ENCODE data around the gene MAB21L4.

The MAB21L4 gene

DNA sequence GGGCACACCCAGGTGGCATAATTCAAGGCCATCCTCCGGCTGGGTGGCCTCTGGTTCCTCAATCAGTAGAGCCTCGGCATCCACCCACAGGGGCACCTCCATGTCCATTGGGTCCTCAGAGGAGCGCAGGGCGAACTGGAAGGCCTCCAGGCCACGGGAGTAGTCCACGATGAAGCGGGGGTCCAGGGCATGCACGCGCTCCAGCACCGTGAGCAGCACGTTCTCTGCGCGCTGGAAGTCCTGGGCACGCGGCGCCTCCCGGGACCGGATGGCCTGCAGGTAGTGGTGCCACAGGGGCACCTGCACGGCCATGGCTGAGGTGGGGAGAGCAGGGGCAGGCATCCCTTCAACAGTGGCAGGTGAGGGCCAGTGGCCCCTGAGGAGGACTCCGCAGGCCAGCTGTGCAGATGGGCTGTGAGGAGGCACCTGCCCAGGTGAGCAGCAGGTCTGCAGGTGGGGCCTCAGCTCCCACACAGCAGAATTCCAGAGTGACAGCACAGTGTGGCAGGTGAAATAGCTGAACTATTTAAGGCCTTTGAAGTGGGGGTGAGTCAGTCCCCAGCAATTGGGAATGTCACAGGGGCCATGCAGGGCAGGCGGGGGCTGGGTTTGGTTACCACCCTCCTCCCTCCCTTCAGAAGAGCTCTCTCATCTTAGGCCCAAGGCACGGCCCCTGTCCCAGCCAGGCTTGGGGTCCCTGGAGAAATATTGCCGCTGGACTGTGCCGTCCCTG lies at the start of gene MAB21L4:
MAB21L4 (minus strand) TSS at position 501 of the 733 bp plus-strand sequence; CDS start at position 342, 159 bp downstream.
- no peak for DNase-seq

GRCh38 chr2:240936106-240936505 lies 40.1 kb upstream of the MAB21L4 start:
- no peak for DNase-seq

DNA sequence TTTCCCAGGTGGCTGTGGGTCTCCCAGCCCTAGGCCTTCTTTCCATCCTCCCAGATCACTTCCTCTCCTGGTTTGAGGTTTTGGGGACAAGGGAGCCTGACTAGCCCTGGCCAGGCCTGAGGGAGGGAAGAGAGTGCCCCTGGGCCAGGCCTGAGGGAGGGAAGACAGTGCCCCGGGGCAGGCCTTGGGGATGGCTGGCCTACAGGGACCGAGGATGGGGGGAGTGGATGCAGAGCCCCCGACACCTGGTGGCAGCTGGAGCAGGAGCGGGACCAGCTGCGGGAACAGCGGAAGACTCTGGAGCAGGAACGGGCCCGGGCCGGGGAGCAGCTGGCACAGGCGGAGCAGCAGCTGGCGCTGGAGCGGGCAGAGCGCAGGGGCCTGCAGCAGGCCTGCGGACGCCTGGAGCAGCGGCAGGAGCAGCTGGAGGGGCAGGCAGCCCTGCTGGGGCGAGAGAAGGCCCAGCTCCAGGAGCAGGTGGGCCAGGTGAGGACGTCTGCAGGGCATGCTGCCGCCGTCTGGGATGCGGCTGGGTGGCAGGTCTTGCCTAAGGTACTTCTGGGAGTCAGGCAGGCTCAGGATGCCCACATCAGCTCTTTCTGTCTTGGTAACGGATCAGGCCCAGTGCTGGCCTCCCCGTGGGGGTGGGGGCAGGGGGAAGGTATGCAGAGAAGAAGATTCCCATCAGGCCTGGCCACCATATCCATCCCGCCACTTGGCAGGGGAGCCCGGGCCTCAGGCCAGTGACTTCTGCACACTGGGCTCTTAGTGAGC lies 39.3 kb upstream of the MAB21L4 start:
- DNase-seq, result peak in 1 of 2 donors; percentile 0

GRCh38 chr2:240934701-240935102 lies 38.7 kb upstream of the MAB21L4 start:
- DNase-seq, result no peak

- DNase-seq, result peak in 1 of 2 donors; percentile 0
Observed at GRCh38 chr2:240933966-240934700, 38.2 kb upstream of the MAB21L4 start.

GRCh38 chr2:240933048-240933965 lies 37.4 kb upstream of the MAB21L4 start:
- peak in 1 of 2 donors; percentile 0 for DNase-seq

DNA sequence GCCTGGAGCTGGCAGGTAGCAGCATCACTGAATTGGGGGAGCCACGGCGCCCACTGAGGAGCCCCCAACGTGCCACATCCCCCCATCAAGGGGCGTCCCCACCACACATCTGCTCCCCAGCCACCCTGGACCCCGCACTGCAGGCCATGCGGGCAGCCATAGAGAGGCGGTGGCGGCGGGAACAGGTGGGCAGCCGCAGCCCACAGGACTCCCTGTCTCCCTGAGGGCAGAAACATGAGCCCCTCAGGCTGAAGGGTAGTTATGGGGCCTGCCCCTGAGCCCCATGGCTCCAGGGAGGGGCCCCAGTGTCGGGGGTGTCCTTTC lies 36.7 kb upstream of the MAB21L4 start:
- no peak for DNase-seq

GRCh38 chr2:240932001-240932723 lies 36.2 kb upstream of the MAB21L4 start:
- peak in 1 of 2 donors; percentile 0 for DNase-seq

DNA sequence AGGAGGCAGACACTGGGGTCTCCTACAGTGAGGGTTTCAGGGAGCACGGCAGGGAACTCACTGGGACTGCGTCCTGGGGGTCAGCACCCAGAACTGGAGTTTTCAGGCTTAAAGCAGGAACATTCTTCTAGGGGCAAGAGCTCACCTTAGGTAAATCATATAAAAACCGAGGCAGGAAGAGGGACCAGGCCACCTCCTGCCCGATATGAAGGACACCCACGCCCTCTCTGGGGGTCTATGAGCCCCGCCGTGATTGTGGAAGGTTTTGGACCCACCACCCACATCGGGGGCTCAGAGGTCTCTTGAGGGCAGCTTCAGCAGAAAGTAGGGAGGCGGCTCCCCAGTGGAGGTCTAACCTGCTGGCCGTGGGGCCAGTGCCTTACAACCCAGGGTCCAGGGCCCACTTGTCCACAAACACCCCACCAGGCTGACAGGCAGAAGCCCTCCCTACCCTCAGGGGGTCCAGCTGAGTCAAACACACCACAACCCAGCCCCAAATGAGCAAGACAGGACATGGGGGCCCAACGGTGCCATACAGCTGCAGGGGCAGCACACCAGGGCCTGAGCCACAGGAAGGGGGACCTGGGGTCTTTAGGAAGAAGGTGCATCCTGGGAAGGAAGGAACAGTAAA lies 35.5 kb upstream of the MAB21L4 start:
- peak in 1 of 2 donors; percentile 0 for DNase-seq

- DNase-seq, result peak in 1 of 2 donors; percentile 0
Observed at GRCh38 chr2:240930631-240931318, 34.8 kb upstream of the MAB21L4 start.

DNA sequence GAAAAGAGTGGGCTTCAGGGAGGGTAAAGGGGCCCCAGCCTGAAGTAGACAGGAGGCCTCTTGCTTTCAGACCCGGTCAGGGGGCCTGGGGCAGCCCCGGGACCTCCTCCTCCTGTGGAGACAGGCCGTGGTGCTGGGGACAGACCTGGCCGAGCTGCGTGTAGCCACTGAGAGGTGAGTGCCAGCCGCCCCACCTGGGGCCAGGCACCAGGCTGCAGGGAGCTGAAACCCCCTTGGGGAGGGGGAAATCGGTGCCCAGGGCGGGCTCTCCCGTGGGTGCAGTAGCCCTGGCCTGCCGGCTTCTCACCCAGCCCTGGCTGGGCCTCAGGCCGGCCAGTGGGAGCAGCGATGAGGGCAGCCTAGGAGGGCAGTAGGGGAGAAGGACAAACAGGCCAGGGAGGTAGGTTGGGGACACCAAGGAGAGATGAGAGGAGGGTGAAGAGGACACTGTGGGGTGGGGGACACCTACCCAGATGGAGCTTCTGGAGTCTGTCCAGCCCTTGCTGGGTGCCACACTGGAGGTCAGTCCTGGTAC lies 34.2 kb upstream of the MAB21L4 start:
- peak in 1 of 2 donors; percentile 0 for DNase-seq

DNA sequence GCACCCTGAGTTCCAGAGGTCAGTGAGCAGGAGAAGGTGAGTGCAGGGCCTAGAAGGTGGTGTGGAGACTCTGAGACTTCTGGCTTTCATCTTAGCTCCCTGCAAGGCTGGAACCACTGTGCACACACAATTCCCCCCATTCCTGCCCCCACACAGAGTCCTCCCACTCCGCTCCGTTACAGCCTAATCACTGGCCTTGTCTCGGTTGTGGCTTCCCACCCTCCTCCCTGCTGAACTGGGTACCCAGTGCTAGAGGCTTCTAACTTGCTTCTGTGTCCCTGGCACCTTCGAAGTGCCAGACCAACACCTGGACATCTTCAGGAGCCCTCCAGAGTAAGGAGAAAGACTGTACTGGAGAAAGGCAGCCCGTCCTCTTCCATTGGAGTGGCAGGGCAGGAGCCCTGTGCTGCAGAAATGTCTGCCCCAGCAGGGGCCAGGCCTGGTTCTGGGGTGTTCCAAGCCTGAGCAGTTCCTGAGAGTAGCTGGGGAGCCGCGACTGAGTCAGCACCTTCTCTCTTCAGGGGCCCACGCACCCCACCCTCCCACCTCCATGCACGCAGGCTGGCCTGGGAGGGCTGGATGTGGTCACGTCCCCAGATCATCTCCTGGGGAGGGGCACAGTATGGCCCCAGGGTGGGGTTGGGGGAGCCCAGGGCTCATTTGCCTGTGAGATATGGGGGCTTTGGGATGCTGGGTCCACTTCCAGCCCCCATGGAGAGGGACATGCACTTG lies 33.6 kb upstream of the MAB21L4 start:
- peak in 1 of 2 donors; percentile 0 for DNase-seq

- DNase-seq, result peak in 1 of 2 donors; percentile 0
Observed at GRCh38 chr2:240928476-240929363, 32.8 kb upstream of the MAB21L4 start.

DNA sequence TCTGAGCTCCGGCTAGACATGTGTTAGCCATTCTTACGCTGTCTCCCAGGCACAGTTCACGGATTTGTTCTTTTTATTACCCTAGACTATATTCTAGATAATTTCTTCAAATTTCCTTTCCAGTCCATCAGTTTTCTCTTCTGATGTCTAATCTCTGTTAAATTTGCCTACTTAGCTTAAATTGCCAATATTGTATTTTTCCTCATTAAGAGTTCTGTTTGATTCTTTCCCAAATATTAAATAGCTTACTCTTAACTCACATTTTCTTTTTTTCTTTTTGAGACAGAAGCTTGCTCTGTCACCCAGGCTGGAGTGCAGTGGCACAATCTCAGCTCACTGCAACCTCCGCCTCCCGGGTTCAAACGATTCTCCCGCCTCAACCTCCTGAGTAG lies 31.4 kb upstream of the MAB21L4 start:
- DNase-seq, result no peak

DNA sequence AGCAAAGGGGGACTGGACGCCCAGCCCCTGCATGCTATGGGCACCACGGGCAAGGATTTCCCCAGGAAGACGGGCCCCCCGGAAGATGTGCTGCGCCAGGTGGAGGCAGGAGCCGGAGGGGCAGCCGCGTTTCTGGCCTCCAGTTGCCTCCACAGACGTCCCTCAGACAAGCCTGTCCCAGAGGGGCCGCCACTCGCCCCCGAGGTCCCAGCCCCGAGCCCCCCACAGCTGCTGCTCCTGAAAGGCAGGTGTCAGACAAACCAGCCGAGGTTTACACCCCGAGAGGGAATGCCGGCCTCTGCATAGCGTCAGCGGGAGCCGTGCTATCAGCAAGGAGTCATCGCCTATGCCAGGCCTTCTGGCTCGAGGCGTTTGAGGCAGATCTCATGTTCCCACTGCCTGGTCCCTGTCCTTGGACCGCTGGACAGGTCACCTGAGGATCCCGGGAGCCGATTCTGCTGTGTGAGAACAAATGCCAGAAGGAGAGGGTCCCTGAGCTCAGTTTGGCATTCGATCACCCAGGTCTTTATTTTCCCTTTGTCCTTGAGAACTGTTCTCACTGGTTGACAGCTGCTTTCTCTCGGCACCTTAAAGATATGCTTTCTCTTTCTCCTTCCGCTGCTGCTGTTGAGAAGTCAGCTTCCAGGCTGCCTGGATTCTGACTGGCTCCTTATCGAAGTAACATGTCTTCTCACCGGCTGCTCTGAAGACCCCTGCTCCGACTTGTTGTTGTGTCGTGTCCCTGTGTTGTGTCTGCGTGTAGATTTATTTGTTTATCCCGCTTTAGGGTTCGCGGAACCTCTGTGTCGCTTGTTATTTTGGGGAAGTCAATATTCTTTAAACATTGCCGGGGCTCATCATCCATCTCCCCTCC lies 30.8 kb upstream of the MAB21L4 start:
- DNase-seq, result peak in 1 of 2 donors; percentile 0

GRCh38 chr2:240925568-240926515 lies 29.9 kb upstream of the MAB21L4 start:
- peak in 1 of 2 donors; percentile 0 for DNase-seq
